HG03095 (cell line): ENCODE results near the gene XPR1.
"Not testable (repeated sequence)": the region's sequence is repeated elsewhere in the genome, so short reads cannot be mapped to it uniquely, and the experiment has no call there.

Experiments
- ATAC-seq: cut with Tn5 transposase; IDR thresholded peaks from one replicate; pipeline ENCODE4 v1.9.1; 2021; ENCODE audit warnings: moderate library complexity; ENCODE audit not compliant: unreplicated experiment

XPR1 gene

DNA sequence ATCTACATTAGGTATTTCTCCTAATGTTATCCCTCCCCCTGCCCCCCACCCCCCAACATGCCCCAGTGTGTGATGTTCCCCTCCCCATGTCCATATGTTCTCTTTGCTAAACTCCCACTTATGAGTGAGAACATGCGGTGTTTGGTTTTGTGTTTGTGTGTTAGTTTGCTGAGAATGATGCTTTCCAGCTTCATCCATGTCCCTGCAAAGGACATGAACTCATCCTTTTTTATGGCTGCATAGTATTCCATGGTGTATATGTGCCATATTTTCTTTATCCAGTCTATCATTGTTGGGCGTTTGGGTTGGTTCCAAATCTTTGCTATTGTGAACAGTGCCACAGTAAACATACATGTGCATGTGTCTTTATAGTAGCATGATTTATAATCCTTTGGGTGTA is 199.7 kb downstream of the XPR1 start:
- ATAC-seq: not testable (repeated sequence)

- not testable (repeated sequence) for ATAC-seq
These were observed 201.4 kb downstream of the XPR1 start for GRCh38 chr1:180833180-180833579.

GRCh38 chr1:180836449-180836848 is 204.6 kb downstream of the XPR1 start:
- ATAC-seq: no peak

DNA sequence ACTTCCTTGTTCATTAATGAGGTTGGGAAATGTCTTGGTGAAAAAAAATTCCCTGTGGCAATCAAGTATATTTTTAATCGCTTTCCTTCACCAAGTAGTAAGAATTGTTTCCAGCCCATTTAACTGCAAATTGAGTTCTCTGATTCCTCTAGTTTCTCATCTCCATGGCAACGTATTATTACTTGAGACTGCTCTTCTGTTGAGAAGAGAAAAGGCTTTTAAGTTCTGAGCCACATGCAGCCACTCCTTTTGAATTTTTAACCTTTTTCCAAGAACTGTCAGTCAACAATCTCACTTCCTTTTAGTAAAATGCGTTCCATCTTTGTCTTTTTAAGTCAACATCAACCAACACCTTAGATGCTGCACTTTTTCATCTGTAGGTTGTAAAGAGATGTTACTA is 205.2 kb downstream of the XPR1 start:
- ATAC-seq: no peak

DNA sequence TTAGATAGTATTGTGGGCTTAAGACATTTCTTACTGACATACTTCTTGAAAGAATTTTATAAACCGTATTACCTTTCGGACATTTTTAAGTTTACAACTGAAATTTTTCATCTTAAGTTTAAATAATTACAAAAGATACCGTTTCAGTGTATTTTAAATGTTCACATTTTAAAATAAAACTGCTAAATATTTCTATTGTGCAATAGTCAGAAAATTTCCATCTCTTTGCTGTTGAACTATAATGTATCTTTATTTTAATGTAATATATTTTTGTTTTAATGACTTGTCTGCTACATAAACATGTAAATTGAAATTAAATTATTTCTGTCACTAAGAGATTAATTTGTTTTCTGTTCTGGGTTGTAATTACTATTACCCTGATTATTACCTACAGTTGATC is 206.7 kb downstream of the XPR1 start:
- ATAC-seq: no peak

- no peak for ATAC-seq
These were observed 207.7 kb downstream of the XPR1 start for GRCh38 chr1:180839547-180839946.

DNA sequence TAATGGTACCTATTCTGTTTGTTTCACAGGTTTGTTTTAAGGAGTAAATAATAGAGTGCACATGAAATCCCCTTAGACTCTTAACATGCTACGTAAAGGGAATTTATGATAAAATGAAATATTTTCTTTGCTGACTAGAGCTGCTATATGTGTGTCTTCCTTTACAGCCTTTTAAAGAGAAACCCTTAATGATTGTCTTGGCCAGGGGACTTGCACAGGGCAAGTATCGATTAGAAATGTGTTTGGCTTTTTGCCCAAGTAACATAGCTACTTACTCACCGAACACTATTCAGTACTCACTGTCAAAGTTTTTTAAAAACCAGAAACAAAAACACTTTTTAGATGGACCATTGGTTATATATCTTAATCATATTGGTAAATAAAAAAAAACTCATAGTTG is 209.6 kb downstream of the XPR1 start:
- ATAC-seq: no peak

- ATAC-seq: no peak
These were observed 210.2 kb downstream of the XPR1 start for GRCh38 chr1:180842052-180842451.

DNA sequence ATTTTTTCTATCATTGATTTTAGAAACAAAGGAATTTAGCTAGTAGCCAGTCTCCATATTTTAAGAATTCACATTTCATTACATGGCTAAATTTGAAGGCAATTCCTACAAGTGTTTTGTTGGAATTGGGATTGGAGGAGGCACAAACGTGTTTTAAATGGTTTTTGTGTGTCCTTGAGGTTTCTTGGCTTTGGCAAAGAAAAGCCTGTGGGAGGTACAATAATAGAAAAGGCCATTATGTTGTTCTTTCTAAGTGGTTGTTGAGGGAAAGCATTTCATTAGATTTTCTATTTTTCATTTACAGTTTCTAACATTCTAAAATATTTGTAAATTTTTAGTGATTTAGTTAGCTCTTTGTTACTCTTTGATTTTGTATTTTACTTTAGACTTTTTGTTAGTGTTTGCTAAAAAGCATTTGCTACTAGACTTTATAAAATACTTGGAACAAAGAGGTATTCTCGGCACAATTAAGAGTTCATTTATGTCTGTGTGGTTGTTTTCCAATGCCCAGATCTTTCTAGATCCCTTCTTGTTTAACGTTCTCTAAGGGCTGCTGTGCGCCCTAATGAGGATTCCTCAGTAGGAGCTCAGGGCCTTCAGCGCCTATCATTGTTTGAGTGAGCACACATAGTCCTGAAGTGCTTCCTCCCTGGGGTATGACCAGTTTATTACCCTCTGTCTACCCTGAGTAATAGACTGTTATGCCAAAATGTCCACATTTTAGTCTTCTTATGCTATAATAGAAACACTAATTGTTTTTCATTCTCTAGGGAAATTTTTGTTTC is 210.9 kb downstream of the XPR1 start:
- ATAC-seq: no peak

DNA sequence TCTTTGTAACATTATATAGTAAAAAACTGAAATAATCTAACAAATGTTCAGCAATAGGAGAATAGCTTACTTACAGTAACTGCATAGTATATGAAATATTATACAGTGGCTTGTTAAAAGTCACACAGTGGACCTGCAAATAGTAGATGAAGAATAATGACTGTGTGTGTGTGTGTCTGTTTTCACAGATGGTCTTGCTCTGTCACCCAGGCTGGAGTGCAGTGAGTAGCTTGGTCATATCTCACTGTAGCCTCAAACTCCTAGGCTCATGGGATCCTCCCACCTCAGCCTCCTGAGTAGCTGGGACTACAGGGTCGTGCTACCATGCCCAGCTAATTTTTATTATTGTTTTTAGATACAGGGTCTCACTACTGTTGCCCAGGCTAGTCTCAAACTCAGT is 213.5 kb downstream of the XPR1 start:
- no peak for ATAC-seq

DNA sequence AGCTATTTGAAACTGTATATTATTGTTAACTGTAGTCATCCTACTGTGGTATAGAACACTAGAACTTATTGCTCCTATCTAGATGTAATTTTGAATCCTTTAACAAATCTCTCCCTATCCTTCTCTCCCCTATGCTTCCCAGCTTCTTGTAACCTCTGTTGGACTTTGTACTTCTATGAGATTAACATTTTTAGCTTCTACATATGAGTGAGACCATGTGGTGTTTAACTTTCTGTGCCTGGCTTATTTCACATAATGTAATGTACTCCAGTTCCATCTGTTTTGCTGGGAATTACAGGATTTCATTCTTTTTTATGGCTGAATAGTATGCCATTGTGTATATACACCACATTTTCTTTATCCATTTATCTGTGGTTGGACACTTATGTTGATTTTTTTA is 216.4 kb downstream of the XPR1 start:
- no peak for ATAC-seq

- ATAC-seq: peak; percentile 73
These were observed 217.4 kb downstream of the XPR1 start for GRCh38 chr1:180849031-180849775.

DNA sequence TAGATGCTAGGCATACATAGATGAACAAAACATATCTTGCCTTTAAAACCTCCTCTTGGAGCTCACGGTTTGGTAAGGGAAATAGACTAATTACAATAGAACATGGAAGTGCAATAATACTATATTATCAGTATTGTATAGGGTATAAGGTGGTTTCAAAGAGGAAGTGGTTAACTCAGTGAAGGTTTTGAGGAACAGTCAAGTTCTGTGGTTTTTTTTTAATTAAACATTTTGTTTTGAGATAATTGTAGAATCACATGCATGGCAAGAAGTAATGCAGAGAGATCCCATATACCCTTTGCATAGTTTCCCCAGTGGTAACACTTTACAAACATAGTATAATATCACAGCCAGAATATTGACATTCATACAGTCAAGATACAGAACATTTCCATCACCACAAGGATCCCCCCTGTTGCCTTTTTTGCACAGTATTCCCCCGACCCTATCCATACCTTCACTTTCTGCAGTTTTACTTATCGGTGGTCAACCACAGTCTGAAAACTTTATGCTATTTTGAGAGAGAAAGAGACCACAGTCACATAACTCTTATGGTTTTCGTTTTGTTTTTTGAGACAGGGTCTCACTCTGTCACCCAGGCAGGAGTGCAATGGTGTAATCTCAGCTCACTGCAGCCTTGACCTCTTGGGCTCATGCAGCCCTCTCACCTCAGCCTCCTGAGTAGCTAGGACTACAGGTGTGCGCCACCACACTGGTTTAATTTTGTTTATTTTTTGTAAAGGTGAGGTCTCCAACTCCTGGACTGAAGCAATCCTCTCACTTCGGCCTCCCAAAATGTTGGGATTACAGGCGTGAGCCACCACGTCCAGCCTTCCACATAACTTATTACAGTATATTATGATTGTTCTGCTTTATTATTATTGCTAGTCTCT is 220.4 kb downstream of the XPR1 start:
- ATAC-seq: no peak

DNA sequence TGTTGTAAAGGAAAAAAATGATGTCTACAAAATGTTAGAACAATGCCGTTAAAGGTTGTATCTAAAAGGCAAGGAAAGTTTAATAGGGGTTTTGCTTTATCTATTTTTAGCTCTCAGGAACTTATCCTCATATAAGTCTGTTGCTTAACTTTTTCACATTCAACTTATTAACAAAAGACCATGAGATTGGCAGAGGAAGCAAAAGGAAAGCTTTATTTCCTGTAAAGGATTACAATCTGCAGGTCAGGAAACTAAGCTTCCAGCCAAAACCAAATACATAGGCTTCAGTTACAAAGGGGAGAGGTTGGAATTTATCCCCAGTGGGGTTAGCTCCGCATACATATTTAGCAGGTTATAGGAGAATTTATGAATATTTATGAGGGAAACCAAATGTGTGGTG is 222.2 kb downstream of the XPR1 start:
- ATAC-seq: no peak

DNA sequence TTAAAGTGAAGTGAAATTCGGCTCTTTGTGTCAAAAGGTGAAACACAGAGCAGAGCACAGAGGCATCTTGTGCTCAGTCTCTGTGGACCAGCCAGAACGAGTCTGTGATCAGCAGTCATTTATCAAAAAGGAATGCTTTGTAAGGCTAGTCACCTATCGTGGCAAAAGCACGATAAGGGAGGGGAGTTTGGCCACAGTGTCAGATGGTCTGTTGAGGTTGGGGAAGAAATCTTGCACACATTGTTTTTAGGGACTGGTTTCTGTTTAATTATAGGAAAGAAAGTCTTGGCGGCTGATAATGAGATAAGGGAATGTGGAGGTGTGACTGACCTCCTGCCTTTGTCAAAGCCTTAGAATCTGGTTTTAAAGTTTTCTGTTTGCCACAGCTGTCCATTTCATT is 222.6 kb downstream of the XPR1 start:
- ATAC-seq: no peak

DNA sequence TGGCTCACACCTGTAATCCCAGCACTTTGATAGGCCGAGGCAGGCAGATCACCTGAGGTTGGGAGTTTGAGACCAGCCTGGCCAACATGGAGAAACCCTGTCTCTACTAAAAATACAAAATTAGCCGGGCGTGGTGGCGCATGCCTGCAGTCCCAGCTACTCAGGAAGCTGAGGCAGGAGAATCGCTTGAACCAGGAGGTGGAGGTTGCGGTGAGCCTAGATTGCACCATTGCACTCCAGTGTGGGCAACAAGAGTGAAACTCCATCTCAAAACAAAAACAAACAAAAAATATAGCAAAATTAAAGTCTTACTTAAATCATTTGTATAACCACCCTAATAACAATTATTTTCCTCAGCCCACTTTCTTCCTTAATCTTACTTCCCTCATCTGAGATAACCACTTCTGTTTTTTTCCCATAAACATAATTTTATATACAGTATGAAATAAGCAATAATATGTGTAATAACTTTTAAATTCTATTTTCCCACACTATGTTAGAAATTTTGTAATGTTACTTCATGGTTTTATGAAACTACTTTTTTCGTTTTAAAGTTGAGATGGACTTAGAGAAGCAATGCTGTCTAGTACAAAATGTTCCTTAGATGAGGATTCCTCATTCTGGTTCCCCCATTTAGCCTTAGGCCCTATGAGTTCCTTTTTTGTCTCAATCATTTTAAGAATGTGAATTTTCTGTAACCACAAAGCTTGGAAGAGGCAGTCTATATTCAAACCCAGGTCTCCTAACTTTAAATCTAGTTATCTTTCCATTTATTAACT is 226.3 kb downstream of the XPR1 start:
- ATAC-seq: not testable (repeated sequence)

DNA sequence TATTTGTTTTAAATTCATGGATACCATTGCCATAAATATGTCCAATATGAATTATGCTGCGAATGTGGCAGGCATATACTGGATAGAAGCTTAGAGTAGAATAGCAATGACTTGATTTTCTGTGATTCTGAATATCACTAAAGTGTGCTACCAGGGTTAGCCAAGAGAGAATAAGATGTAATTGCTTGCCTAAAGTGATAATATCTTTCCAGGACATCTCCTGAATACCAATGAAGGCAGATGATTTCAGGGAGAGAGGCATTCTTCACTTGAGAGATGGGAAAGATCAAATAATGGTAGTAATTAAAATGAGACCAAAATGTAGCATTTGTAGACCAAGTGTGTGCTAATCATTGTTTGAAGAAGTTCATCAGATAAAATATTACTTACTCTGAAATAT is 227.5 kb downstream of the XPR1 start:
- ATAC-seq: no peak

DNA sequence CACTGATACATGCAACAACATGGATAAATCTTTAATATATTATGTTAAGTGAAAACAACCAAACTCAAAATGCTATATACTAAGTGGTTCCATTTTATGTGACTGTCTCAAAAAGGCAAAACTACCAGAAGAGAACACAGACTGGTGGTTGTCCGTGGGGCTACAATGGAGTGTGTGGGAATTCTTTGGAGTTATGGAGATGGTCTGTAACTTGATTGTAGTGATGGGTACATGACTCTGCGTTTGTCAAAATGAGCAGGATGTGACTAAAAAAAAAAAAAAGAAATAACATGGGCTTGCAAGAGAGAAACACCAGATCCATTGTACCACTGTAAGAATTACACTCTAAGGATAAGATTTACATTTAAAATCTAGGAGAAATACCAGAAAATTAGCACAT is 228.7 kb downstream of the XPR1 start:
- no peak for ATAC-seq

DNA sequence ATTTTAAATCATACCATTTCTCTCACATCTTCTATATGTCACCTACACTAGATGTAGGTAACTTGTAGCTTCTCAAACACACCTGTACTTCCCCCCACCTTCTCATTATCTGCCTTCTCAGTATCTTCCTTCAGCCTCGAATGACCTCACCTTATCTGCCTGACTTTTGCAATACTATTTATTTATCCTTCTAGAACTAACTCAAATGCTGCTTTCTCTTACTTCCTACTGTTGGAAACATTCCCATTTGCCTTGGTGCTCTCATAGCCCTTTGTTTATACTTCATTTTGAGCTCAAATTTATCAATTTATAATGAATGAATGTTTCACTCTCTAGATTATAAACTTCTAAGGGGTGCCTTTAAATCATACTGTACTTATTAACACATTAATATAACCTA is 230.5 kb downstream of the XPR1 start:
- no peak for ATAC-seq

DNA sequence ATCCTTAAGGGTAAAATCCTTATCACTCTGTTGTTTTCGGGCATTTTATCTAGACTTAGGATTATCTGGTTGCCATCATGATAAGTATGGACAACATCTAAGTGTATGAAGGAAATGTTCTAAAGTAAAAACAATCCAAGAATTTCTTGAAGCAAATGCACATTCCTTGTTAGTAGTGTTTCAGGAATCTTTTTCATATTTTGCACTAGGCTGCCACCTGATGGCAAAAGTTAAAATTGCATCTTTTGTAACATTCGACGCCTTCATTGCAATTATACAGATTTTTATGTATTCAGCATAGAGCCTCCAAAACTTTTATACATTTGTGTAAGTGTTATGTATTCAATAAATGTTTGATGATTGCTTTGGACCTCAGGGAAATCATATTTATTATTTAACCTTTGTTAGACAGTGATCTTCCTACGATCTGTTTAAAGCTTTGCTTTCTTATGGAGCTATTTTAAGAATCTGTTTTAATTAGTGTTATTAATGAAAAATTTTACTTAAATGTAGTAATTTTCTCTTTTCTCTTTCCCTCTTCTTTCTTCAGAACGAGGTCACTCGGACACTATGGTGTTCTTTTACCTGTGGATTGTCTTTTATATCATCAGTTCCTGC is 231.4 kb downstream of the XPR1 start:
- no peak for ATAC-seq
